Measurements from ENCODE around the gene OSBPL9. TPM values are rescaled to one million over a fixed set of nuclear protein-coding genes. Genes with fewer than 3 reads are reported as not detected.

Gene OSBPL9
- total RNA-seq, 1 experiment from 2014 or later, result 62.4 TPM

- no peaks in the 10 kb centered on the region for H3K9me3 ChIP-seq (ENCODE audit: low read depth, low read length, poor library complexity, severe bottlenecking)
- no TSS peak for BruUV-seq (replicated peaks)
- CTCF ChIA-PET, result no interaction called here
- TF ChIP-seq, protein P1, sequence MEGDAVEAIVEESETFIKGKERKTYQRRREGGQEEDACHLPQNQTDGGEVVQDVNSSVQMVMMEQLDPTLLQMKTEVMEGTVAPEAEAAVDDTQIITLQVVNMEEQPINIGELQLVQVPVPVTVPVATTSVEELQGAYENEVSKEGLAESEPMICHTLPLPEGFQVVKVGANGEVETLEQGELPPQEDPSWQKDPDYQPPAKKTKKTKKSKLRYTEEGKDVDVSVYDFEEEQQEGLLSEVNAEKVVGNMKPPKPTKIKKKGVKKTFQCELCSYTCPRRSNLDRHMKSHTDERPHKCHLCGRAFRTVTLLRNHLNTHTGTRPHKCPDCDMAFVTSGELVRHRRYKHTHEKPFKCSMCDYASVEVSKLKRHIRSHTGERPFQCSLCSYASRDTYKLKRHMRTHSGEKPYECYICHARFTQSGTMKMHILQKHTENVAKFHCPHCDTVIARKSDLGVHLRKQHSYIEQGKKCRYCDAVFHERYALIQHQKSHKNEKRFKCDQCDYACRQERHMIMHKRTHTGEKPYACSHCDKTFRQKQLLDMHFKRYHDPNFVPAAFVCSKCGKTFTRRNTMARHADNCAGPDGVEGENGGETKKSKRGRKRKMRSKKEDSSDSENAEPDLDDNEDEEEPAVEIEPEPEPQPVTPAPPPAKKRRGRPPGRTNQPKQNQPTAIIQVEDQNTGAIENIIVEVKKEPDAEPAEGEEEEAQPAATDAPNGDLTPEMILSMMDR (conservative IDR thresholded peaks at IDR 0.05; ENCODE audit: low read depth, low read length), result no peak
- TF ChIP-seq EZH2 (IDR thresholded peaks at IDR 0.05; ENCODE audit: borderline replicate concordance, low read depth, low read length, poor library complexity, severe bottlenecking), result no peak
- H3K4me1 ChIP-seq (ENCODE audit: insufficient read depth, low read length, poor library complexity, severe bottlenecking), result peaks cover 23% of the 10 kb centered on the region
- H3K27ac ChIP-seq (ENCODE audit: low read depth, low read length, poor library complexity, severe bottlenecking), result no peak overlapping the region
- intact Hi-C loops (cut with micrococcal nuclease; ENCODE audit: unreplicated experiment), result no loop called here
- H3K4me3 ChIP-seq (ENCODE audit: low read depth, low read length, poor library complexity, severe bottlenecking), result no peak overlapping the region
- POLR2A ChIA-PET (ENCODE audit: low non-redundant PET), result no interaction called here
- H3K27me3 ChIP-seq (replicated peaks; ENCODE audit: insufficient read depth, low read depth, low read length, poor library complexity), result no peaks in the 10 kb centered on the region
- no peaks in the 10 kb centered on the region for H3K36me3 ChIP-seq (ENCODE audit: insufficient read depth, low read length, poor library complexity, severe bottlenecking)
- DNase-seq (ENCODE audit: low spot score), result no peak
These were observed 36.2 kb downstream of the OSBPL9 start for GRCh38 chr1:51653127-51653526.

- Histone ChIP-seq H3K4me3 (ENCODE audit: low read depth, low read length, poor library complexity, severe bottlenecking) (no peak overlapping the region), H3K9me3 (ENCODE audit: low read depth, low read length, poor library complexity, severe bottlenecking) (no peaks in the 10 kb centered on the region), H3K36me3 (ENCODE audit: insufficient read depth, low read length, poor library complexity, severe bottlenecking) (no peaks in the 10 kb centered on the region), H3K4me1 (ENCODE audit: insufficient read depth, low read length, poor library complexity, severe bottlenecking) (peaks cover 17% of the 10 kb centered on the region), H3K27me3 (replicated peaks; ENCODE audit: insufficient read depth, low read depth, low read length, poor library complexity) (no peaks in the 10 kb centered on the region), H3K27ac (ENCODE audit: low read depth, low read length, poor library complexity, severe bottlenecking) (no peak overlapping the region)
- CTCF ChIA-PET, result no interaction called here
- TF ChIP-seq EZH2 (IDR thresholded peaks at IDR 0.05; ENCODE audit: borderline replicate concordance, low read depth, low read length, poor library complexity, severe bottlenecking), result no peak
- TF ChIP-seq, protein P1 (conservative IDR thresholded peaks at IDR 0.05; ENCODE audit: low read depth, low read length), result no peak
- BruUV-seq (replicated peaks), result no TSS peak
- POLR2A ChIA-PET (ENCODE audit: low non-redundant PET), result no interaction called here
- DNase-seq (ENCODE audit: low spot score), result no peak
- intact Hi-C loops (cut with micrococcal nuclease; ENCODE audit: unreplicated experiment), result no loop called here
These were observed 37.1 kb downstream of the OSBPL9 start for GRCh38 chr1:51654000-51654399.

DNA sequence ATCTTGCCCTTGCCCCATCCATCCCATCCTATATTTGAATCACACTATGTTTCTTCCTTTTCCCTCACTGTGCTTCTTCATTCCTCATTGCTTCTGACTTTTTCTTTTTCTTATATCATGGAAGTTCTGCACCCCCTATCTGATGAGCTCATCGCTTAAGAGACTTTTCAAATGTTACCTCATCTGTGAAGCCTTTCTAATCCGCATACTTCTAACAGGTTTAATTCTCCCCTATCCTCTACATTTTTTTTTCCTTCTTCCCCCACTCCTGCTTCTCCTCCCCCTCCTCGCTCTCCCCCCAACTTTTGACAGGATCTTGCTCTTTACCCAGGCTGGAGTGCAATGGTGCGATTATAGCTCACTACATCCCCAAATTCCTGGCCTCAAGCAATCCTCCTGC, 39.5 kb downstream of the OSBPL9 start:
- H3K27me3 ChIP-seq (replicated peaks; ENCODE audit: insufficient read depth, low read depth, low read length, poor library complexity), result no peaks in the 10 kb centered on the region
- ChIA-PET CTCF (no interaction called here), POLR2A (ENCODE audit: low non-redundant PET) (interaction anchor here (0.6 kb wide), 1 partner anchor 353 kb away, joined by 4 read pairs; no protein-coding TSS in a partner anchor)
- intact Hi-C loops (cut with micrococcal nuclease; ENCODE audit: unreplicated experiment), result no loop called here
- DNase-seq (ENCODE audit: low spot score), result no peak
- TF ChIP-seq EZH2 (IDR thresholded peaks at IDR 0.05; ENCODE audit: borderline replicate concordance, low read depth, low read length, poor library complexity, severe bottlenecking), result no peak
- TF ChIP-seq, protein P1 (conservative IDR thresholded peaks at IDR 0.05; ENCODE audit: low read depth, low read length), result no peak
- H3K4me1 ChIP-seq (ENCODE audit: insufficient read depth, low read length, poor library complexity, severe bottlenecking), result peaks cover 26% of the 10 kb centered on the region
- H3K27ac ChIP-seq (ENCODE audit: low read depth, low read length, poor library complexity, severe bottlenecking), result no peak overlapping the region
- no peaks in the 10 kb centered on the region for H3K9me3 ChIP-seq (ENCODE audit: low read depth, low read length, poor library complexity, severe bottlenecking)
- H3K4me3 ChIP-seq (ENCODE audit: low read depth, low read length, poor library complexity, severe bottlenecking), result no peak overlapping the region
- H3K36me3 ChIP-seq (ENCODE audit: insufficient read depth, low read length, poor library complexity, severe bottlenecking), result no peaks in the 10 kb centered on the region
- BruUV-seq (replicated peaks), result no TSS peak

Data from A673 (cell line).